RPMI7951 (cell line): ENCODE measurements around the gene EVA1A. TPM values are rescaled to one million over a fixed set of nuclear protein-coding genes. Genes with fewer than 3 reads are reported as not detected.

Experiments
- DNase-seq: peaks from one replicate; pipeline ENCODE4 v3.0.0-alpha.2; 2012; ENCODE audit warnings: low read depth
- total RNA-seq: library from RNA; depleted of rRNA; stranded (reverse); fragments of >200 nt; shearing (Covaris generic); gene quantifications from 2 replicates; pipeline ENCODE4 v1.2.3, GENCODE V29; 2014

Gene EVA1A
- total RNA-seq, 1 experiment from 2014 or later = 68.7 TPM

GRCh38 chr2:75563591-75563990 is 2.9 kb upstream of the EVA1A start:
- no peak for DNase-seq

- no peak for DNase-seq
Observed at GRCh38 chr2:75562513-75562864, 1.8 kb upstream of the EVA1A start.

DNA sequence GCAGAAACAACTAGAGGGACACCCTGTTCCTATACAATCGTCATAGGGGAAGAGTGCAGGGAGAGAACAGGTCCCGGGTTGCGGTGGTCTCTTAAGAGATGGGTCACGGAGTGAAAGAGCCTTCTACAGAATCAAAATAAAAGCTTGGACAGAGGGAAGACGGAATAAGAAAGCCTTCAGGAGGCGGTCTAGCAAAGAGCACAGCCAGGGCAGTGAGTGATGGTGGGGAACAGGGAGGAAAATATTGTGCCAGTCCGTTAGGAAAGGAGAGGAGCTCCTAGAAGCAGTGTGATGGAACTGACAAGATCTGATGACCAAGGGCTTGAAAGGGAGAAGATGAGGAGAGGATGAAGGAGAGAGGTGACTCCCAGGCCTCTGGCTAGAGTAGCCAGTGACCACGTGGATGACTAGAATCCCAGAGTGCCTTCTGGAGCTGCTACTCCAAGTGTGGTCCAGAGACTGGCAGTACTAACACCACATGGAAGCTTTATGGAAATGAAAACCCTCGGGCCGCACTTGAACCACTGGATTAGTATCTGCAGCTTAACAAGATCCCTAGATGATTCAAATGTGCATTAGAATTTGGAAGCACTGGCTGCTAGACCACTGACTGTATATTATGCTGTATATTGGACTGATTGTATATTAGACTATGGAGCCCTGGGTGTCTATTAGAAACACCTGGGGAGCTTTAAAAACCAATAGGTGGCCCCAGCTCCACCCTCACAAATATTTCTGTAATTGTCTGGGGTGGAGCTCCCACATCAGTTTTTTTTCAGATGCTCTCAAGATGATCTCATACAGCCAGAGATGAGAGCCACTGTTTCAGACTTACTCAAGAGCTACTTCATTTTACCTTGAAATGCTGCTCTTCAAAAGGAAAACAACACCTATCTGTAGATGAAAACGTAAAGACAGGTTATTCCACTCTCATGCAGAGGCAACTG is 1.1 kb upstream of the EVA1A start:
- DNase-seq = peak; percentile 60

GRCh38 chr2:75560022-75560767 is 544 bp downstream of the EVA1A start:
- peak; percentile 54 for DNase-seq

DNA sequence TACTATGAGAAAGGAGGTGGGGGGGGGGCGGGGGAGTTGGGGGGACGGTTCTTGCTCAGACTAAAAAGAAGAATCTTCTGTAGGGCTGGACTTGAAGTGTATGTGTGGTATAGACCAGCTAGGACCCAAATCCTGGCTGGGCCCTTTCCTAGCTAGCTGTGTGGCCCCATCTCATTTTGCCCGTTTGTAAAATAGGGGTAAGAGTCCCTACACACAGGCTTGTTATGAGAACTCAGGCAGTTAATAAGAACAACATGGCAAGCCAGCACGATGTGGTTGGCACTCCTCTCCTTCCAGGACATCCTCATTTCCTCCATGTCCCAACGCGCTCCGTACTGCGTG is 1.1 kb downstream of the EVA1A start:
- DNase-seq = no peak

DNA sequence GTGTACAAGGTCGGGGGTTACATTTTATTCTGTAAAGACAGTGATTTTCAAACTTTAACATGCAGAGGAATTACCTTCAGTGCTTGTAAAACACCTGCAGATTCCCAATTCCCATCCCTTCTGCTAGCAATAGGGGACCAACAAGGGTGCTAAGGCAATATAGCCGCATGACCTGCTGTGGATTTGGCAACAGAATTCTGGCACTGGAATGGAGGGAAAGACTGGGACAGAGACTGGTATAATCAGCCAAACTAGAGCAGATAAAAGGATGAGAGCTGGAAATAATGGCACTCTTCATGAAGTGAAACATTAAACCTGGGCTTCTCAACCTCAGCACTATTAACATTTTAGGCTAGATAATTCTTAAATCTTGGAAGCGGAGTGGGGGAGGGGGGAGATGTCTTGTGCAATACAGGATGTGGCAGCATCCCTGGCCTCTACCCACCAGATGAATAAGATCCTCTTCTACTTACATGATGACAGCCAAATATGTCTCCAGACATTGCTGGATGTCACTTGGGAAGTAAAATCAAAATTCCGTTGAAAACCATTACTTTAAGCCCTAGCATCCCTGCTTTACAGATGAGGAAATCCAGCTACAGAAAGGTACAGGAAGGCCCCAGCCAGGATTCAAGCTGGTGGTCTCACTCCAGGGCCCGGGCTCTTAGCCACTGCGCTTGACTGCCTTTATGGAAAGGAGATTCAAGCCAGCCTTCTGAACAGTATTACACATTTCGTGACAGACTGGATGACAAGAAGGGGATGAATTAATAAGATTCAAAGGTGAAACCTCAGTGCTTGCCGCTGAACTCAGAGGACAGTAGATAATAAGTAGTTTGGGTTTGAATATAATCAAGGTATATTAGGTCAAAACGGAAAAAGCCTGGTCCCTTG is 1.7 kb downstream of the EVA1A start:
- peak; percentile 63 for DNase-seq

GRCh38 chr2:75558136-75558535 is 2.6 kb downstream of the EVA1A start:
- no peak for DNase-seq

DNA sequence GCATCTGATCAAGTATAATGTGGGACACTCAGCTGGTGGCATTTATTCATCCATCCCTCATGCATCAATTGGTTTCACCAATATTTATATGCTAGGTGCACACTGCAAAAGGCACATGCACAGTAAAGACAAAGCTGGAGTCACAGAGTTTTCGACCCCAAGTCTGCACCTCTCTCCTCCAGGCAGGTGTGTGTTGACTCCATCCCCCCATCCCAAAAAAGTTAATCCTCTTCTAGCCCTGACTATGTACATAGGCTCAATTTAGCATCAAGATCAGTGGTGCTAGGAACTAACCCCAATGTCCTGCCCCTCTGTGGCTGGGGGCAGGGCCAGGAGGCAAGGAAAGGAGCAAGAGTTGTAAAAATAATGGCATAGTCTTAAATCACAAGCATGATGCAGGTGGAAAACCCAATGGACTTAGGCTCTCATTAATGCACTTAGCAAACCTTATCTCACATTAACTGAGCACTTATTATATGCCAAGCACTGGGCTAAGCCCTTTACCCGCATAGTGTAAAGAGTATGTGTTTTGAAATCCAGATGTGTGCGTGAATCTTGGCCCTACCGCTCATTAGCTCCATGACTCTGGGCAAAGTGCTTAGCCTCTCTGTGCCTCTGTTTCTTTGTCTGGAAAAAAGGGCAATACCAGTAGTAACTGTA is 3.1 kb downstream of the EVA1A start:
- DNase-seq = no peak

GRCh38 chr2:75556679-75557366 is 3.9 kb downstream of the EVA1A start:
- no peak for DNase-seq

- DNase-seq = no peak
Observed at GRCh38 chr2:75555701-75556100, 5.0 kb downstream of the EVA1A start.

GRCh38 chr2:75553935-75554531 is 6.7 kb downstream of the EVA1A start:
- no peak for DNase-seq

DNA sequence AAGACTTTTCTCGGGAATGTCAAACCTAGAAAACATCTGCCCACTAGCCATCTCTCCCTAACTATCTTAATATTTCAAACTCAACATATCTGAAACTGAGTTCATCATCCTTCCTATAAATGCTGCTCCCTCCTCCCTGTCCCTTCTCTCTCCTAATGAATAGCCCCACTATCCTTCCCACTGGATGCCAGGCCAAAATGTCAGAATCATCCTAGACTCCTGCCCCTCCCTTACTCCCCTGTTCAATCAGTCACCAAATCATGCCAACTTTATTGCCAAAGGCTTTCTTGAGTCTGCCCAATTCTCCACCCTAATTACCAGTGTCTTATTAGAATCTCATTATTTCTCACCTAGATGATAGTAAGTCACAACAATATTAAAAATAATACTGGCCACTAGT is 8.5 kb downstream of the EVA1A start:
- DNase-seq = no peak

- no peak for DNase-seq
Observed at GRCh38 chr2:75551434-75551833, 9.3 kb downstream of the EVA1A start.

GRCh38 chr2:75549401-75550253 is 11.1 kb downstream of the EVA1A start:
- no peak for DNase-seq

GRCh38 chr2:75548036-75548573 is 12.6 kb downstream of the EVA1A start:
- DNase-seq = peak; percentile 41

DNA sequence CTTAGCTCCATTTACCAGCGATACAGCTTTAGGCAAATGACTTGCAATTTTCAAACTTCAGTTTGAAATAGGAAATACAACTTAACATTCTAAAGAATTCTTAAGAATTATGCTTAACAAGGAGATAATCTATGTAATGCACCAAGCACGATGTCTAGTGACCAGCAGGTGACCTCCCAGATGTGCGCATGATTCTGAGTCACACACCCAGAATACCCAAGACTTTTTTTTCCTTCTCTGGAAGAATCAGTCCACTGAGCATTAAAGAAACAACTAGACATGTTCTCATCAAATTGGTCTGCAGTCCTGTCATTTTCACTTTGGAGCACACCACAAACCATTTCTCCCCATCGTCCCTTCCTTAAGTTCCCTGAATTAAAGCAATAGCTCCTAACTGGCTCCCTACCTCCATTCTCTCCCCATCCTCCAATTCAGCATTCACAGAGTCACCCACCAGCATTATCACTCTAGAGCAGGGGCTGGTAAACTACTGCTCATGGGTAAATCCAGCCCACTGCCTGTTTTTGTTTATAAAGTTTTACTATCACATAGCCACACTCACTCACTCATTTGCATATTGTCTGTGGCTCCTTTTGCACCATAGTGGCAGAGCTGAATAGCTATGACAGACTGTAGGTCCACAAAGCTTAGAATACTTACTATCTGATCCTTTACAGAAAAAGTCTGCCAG is 13.2 kb downstream of the EVA1A start:
- peak; percentile 80 for DNase-seq

DNA sequence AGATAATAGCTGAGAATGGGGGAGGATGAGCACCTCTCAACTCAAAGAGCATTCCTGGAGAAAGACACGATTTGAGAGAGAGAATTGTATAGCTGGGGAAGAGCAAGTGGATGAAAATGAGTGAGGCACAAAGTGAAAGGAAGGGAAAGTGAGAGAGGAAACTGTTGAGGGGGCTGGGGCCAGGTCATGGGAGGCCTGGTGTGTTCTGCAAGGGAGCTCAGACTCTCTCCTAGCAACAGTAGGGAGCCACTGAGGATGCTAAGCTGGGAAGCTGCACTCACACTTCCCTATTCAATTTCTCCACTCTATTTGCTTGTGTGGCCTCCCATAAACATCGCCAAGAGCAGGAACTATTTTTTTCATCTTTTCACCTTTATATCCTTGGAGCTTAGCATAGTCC is 14.8 kb downstream of the EVA1A start:
- DNase-seq = no peak

GRCh38 chr2:75545387-75545786 is 15.4 kb downstream of the EVA1A start:
- no peak for DNase-seq

DNA sequence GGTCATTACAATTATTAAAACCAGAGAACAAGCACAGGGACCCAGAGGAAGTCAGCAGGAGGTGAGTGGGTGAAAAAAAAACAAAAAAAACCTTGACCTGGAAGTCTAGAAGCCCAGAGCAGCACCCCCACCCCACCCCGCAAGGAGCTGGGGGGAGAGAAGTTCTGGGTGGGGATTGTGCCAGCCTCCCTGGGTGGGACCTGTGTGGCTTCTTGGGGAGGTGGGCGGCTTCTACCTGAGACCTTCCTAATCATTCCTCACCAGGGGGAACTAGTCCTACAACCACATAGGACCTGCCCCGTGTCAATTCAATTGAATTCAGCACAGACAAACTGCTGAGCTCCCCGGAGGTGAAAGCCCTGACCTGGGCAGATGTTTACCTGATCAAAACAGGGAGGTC is 17.3 kb downstream of the EVA1A start:
- no peak for DNase-seq
